HG03139 (cell line): ENCODE results near the gene ATP9A.
"Not testable (repeated sequence)": the region's sequence is repeated elsewhere in the genome, so short reads cannot be mapped to it uniquely, and the experiment has no call there.

Experiments used
- ATAC-seq: cut with Tn5 transposase; IDR thresholded peaks from one replicate; pipeline ENCODE4 v1.9.1; 2021; ENCODE audit not compliant: unreplicated experiment

Gene ATP9A

DNA sequence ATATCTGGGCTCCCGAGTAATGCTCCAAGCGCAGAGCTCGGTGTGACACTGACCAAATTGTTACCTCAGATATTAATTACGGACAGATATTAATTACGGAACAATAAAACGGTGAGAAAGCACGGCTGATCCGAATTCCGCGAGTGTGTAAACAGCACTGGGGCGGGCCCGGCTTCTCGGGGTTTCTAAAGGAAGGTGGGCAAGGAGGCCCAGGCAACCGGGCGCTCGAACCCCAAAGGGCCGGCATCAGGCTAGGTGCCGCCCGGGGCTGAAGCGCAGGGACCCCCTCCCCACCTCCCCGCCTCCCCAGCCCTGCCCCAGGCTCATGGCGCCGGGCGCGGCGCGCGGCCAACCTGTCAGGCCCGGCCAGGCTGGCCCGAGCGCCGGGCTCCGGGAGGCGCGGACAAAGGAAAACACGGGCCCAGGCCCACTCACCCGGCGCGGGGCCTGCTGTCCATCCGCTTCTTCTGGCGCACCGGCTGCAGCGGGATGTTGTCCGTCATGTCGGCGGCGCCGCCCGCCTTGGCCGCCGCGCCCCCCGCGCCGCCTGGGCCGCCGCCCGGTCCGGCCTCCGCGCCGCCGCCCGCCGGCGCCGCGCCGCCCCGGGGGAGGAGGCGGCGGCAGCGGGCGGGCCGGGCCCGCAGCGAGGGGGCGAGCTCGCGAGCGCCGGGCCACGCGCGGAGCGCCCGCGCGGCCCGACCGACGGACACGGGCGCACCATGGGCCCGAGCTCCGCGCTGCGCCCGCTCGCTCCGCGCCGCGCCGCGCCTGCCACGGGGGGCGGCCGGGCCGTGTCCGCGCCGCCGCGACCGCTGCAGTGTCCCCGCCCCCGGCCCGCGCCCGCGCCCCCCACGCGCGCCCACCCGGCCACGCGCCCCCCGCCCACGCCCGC, at the start of gene ATP9A:
TSS of gene ATP9A (minus strand) at position 524 of the 892 bp plus-strand sequence. CDS start at position 503, 21 bp downstream.
- ATAC-seq = no peak

DNA sequence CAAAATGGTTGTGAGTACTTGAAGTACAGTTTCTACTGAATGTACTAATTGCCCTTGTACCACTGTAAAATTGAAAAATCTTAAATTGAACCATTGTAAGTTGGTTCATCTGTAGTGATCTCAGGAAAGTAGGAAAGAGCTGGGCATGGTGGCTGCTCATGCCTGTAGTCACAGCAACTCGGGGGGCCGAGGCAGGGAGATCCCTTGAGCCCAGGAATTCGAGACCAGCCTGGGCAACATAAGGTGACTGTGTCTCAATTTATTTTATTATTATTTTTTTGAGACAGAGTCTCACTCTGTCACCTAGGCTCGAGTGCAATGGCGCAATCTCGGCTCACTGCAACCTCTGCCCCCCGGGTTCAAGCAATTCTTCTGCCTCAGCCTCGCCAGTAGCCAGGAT, 48.7 kb upstream of the ATP9A start:
- not testable (repeated sequence) for ATAC-seq

GRCh38 chr20:51815383-51816076, 47.3 kb upstream of the ATP9A start:
- ATAC-seq = no peak

- no peak for ATAC-seq
Measured at GRCh38 chr20:51812861-51813260, 44.7 kb upstream of the ATP9A start.

GRCh38 chr20:51811514-51812128, 43.4 kb upstream of the ATP9A start:
- no peak for ATAC-seq

DNA sequence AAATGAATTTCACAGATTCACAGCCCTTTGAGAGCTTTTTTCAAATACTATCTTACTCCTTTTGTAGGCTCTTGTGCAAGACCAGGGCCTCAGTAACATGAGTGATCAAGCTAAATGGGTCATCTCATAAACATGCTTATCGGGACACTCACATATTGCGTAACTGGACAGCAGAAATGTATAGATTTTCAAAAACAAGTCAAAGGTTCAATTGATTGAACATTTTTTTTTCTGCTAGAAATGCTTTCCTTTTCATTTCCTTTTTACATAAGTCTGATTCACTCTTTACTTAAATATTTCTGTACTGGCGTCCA, 42.8 kb upstream of the ATP9A start:
- no peak for ATAC-seq

- ATAC-seq = no peak
Measured at GRCh38 chr20:51810155-51811041, 42.2 kb upstream of the ATP9A start.

DNA sequence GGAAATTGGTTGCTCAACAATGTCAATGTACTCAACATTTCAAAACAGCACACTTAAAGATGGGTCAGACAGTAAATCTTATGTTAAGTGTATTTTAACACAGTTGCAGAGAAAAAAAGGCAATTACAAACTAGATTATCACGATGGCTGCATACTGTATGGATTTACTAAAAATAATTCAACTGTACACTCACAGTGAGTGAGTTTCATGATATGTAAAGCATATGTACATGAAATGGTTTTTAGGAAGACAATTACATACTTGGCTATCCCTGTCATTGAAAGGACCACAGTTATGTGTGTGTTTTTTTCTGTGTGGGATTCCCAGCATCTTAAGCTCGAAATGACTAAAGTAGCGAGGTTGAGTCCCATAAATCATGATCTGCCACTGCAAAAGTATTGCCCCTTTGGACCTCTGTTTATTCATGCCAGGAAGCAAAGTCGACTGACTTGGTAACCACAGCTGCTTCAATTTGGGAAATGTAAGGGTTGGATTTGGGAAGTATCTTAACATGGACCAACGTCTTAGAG, 39.6 kb upstream of the ATP9A start:
- ATAC-seq = no peak

DNA sequence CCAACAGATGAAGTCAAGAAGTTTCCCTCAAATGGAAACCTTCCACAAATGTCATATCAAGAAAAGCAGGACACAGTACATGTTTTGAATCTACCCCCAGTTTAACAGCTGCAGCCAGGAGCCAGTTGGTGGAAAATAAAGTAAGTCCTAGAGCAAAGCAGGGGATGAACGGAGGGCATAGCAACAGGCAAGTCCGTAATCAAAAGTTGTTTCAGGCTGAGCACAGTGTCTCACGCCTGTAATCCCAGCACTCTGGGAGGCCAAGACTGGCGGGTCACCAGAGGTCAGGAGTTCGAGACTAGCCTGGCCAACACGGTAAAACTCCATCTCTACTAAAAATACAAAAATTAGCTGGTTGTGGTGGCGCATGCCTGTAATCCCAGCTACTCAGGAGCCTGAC, 36.6 kb upstream of the ATP9A start:
- ATAC-seq = no peak

- no peak for ATAC-seq
Measured at GRCh38 chr20:51803148-51803854, 35.1 kb upstream of the ATP9A start.

DNA sequence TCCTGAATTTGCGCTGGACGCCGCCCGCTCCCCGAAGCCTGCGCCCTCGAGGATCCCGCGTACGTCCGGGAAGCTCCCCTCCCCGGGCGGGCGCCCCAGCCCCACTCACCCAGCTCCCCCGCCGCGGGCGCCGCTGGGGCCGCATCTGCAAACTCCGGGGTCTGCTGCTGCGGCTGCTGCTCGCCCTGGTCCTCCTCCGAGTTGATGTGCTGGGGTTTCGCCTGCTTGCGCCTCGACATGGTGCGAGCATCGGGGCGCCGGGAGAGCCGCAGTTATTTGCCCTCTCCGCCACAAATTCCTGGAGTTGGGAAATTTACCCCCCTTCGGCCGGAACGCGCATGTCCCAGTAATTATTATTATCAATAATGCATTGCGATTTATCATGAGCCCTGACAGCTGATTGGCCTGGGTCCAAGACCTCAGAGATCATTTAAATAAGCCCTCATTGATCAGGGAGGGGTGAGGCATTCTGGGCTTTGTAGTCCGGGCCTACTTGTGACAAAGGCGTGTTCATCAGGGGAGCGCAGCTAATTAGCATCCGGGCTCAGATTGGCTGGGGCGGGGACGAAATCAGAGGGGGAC, 34.1 kb upstream of the ATP9A start, which contains the start of gene SALL4:
TSS of gene SALL4 (minus strand) at position 352 of the 582 bp plus-strand sequence. CDS start at position 239, 113 bp downstream.
- no peak for ATAC-seq

- no peak for ATAC-seq
Measured at GRCh38 chr20:51801823-51802123, 33.6 kb upstream of the ATP9A start.

DNA sequence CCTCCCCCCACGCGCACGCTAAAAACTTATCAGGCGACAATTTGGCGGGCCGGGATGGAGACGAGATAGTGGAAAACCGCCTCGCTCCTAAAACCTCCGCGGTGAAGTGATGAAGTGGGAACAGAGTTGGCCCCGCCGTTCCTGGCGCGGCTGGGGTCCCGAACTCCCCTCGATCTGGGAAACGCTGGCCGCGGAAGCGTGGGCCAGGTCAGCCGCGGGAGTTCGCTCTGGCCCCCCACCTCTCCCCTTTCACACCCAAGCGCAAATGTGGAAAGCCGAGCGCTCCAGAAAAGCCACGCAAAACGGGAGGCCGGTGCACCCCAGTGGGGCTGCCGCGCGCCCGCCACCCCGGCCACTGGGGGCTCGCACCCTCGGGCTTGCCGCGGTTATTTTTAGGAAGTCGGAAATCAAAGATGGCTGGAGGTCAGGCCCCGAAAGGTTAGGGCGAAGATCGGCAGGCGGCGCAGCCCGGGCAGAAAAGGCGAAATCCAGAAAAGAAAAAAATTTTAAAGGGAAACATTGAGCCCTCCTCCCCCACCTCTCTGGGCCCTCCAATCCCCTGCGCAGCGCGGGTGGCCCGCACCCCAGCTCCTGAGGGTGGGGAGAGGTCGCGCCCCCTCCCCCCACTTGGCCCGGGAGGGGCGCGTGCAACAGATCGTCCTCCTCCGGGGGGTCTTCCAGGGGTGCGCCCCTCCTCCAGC, 33.1 kb upstream of the ATP9A start:
- ATAC-seq = no peak

GRCh38 chr20:51800872-51801121, 32.6 kb upstream of the ATP9A start:
- ATAC-seq = no peak

GRCh38 chr20:51800060-51800871, 32.1 kb upstream of the ATP9A start:
- no peak for ATAC-seq

DNA sequence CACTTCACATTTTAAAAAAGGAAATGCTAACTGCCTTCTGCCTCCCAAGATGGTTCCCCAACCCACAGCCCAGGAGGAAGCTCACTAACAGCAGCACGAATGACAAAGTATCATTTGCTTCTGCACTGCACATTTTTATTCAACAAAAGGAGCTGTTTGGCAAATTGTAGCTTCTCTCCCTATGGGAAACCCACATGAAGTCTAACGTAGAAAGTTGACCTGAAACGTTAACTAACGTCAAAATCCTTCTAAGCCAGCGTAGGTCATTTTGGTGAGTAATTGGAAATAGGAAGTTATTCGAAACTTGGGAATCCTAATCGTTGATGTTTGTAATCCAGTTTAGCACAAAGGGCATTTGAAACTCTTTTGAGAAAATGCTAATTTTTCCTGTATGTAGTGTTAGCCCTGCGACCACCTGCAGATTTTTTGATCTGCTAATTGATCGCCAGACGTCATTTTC, 31.2 kb upstream of the ATP9A start:
- ATAC-seq = no peak

DNA sequence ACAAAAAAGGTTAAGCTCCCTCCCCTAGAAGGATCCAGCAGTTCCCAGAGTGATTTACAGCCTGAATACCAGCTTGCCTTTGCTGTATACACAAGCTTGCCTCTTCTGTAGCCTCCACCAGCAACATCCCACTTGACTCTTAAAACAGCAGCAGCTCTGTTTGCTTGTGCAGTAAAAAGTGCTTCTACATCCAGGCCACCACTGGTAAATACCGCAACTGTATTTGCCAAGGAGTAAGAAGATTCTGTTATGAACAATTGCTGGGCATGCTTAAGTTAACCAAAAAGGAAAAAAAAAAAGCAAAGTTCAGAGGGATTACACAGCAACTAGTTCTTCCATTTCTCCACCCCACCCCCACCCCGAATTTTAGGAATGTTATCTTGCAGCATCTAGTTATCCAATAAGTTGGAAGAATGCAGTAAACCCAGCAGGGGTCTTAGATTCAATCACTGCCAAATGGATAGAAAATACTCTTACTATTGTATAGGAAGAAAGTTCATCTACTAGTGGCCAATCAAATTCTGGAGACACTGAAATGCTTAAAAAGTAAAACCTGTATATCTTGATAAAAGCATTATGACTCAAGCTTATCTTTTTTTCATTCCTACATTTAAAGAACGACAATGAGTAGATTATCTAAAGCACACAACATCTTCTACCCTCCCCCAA, 29.3 kb upstream of the ATP9A start:
- no peak for ATAC-seq

DNA sequence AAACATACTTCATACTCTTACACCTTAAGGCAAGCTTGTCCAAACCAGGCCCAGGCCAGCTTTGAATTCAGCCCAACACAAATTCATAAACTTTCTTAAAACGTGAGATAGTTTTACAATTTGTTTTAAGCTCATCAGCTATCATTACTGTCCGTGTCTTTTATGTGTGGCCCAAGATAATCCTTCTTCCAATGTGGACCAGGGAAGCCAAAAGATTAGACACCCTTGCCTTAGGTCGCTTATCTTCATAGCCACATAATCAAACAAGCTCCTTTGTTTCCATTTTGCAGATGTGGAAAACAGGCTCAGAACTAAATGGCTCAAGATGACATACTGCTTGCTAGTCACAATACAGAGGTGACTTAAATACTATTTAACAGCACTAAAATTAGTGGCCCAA, 28.1 kb upstream of the ATP9A start:
- ATAC-seq = no peak
